Stomach (tissue), 4 donors: Measurements from ENCODE around the gene SLC27A2.

Experiments
- EP300 ChIP-seq: sonication (generic); formaldehyde crosslinking; IDR thresholded peaks from one replicate; pipeline ENCODE4 v1.6.1; 2017; ENCODE audit warnings: antibody characterized with exemption
- POLR2A ChIP-seq, 4 donors: fragments of 450-650 bp; IDR thresholded peaks; one replicate each; pipeline ENCODE4 v1.6.1; 2016; ENCODE audit warnings: antibody characterized with exemption in 4 of 4, control low read depth in 2 of 4, mild to moderate bottlenecking in 1 of 4, moderate library complexity in 1 of 4

DNA sequence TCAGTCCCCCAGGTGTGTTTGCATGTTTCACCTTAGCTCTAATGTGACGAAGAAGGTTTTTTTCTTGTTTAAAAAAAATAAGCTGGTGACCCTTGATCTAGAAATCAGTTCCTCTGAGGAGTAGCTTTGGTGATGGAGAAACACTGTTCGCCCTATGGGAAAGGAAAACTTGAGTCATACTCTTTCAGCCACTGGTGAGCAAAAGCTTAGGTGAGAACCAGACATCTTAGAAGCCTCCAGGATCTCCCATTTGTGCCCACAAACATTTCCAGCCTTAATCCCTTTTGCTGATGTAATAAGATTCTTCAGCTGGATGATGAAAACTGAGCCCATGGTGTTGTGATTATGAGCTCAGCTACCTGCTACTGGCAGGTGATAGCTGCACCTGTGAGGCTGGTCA, 37.8 kb downstream of the SLC27A2 start:
- TF ChIP-seq POLR2A (IDR thresholded peaks at IDR 0.05): no peak
- TF ChIP-seq EP300: no peak
